ENCODE results near the gene COL23A1. TPM values are rescaled to one million over a fixed set of nuclear protein-coding genes. Genes with fewer than 3 reads are reported as not detected.

Gene COL23A1
- polyA plus RNA-seq, 2 of the 4 experiments (the other 2 are of a cell fraction) = not detected

- WGBS (ENCODE audit: missing lambda C conversion rate) = 74% methylated on average over 8 of the region's 8 CpGs
- CTCF ChIA-PET = interaction anchor here (0.6 to 1.2 kb wide), 2 partner anchors 10 to 58 kb away, joined by 3 read pairs; no protein-coding TSS in a partner anchor
- FAIRE-seq = no peak
Measured at GRCh38 chr5:178241231-178241663, 348.9 kb downstream of the COL23A1 start.

GRCh38 chr5:178240766-178241165, 349.4 kb downstream of the COL23A1 start:
- ChIA-PET CTCF (interaction anchor here (1.2 kb wide), 1 partner anchor 10 kb away, joined by 3 read pairs; no protein-coding TSS in a partner anchor), POLR2A (no interaction called here)
- no peak overlapping the region for H3K4me3 ChIP-seq
- FAIRE-seq (no peak), DNase-seq (ENCODE audit: low read depth in 1 of 2, low spot score in 1 of 2) (no peak), ATAC-seq (no peak)
- no peaks in the 10 kb centered on the region for H3K9me3 ChIP-seq
- no peaks in the 10 kb centered on the region for H3K4me1 ChIP-seq
- no peak overlapping the region for H3K4me2 ChIP-seq
- H3K27ac ChIP-seq = no peak overlapping the region
- WGBS (ENCODE audit: missing lambda C conversion rate) = 80% methylated on average over 9 of the region's 9 CpGs
- TF ChIP-seq FOSB (CRISPR knock-in tag; IDR thresholded peaks at IDR 0.05) = no peak
- no peak for TF ChIP-seq USF2 (IDR thresholded peaks at IDR 0.05)
- no peak for TF ChIP-seq HEYL (CRISPR knock-in tag; IDR thresholded peaks at IDR 0.05)
- no peak for TF ChIP-seq CHD4 (IDR thresholded peaks at IDR 0.05; ENCODE audit: borderline replicate concordance)
- no peak for TF ChIP-seq SREBF2 (IDR thresholded peaks at IDR 0.05)
- no peak for TF ChIP-seq ZFP36 (IDR thresholded peaks at IDR 0.05; ENCODE audit: borderline replicate concordance, partially characterized antibody)
- no peak for TF ChIP-seq RNF2 (IDR thresholded peaks at IDR 0.05; ENCODE audit: borderline replicate concordance, low read depth)
- no peak for TF ChIP-seq CTCF (IDR thresholded peaks at IDR 0.05)
- TF ChIP-seq TP53 (CRISPR knock-in tag; IDR thresholded peaks at IDR 0.05) = no peak
- no peak for TF ChIP-seq E2F6 (IDR thresholded peaks at IDR 0.05; ENCODE audit: borderline replicate concordance, low read depth)
- no peak for TF ChIP-seq FOXS1 (CRISPR knock-in tag; IDR thresholded peaks at IDR 0.05)
- no peak for TF ChIP-seq EHMT2 (IDR thresholded peaks at IDR 0.05; ENCODE audit: low read depth)
- TF ChIP-seq BHLHE40 (IDR thresholded peaks at IDR 0.05; ENCODE audit: low read depth, low read length) = no peak

More at GRCh38 chr5:178241231-178241663, 348.9 kb downstream of the COL23A1 start:
- TF ChIP-seq FOXS1 (CRISPR knock-in tag; IDR thresholded peaks at IDR 0.05) (no peak), USF2 (IDR thresholded peaks at IDR 0.05) (no peak), ZC3H11A (IDR thresholded peaks at IDR 0.05) (no peak), CHD2 (IDR thresholded peaks at IDR 0.05; ENCODE audit: low read length, partially characterized antibody) (no peak), MYC (IDR thresholded peaks at IDR 0.05; ENCODE audit: borderline replicate concordance, low read length) (no peak), EP300 (IDR thresholded peaks at IDR 0.05) (no peak), REST (IDR thresholded peaks at IDR 0.05) (no peak), PHF8 (IDR thresholded peaks at IDR 0.05; ENCODE audit: borderline replicate concordance, low read depth) (no peak), HMGXB4 (CRISPR knock-in tag; IDR thresholded peaks at IDR 0.05; ENCODE audit: borderline replicate concordance) (no peak), ESRRA (IDR thresholded peaks at IDR 0.05; ENCODE audit: borderline replicate concordance, low read length) (no peak), HOXA7 (CRISPR knock-in tag; IDR thresholded peaks at IDR 0.05) (no peak), HOXB5 (CRISPR knock-in tag; IDR thresholded peaks at IDR 0.05) (no peak), FOSB (CRISPR knock-in tag; IDR thresholded peaks at IDR 0.05) (no peak)
- H3K9me3 ChIP-seq = no peaks in the 10 kb centered on the region
- DNase-seq (ENCODE audit: low read depth in 1 of 2, low spot score in 1 of 2) (no peak), ATAC-seq (no peak)
- H3K4me2 ChIP-seq = no peak overlapping the region
- no peak overlapping the region for H3K4me3 ChIP-seq
- H3K4me1 ChIP-seq = no peaks in the 10 kb centered on the region
- POLR2A ChIA-PET = no interaction called here
- H3K27ac ChIP-seq = no peak overlapping the region

All from A549 (cell line).